Nucleus accumbens (tissue), 56 donors: Measurements from ENCODE around the gene EEFSEC.

ENCODE experiments used
- DNase-seq, 56 donors: peaks; one replicate each; lab custom pipeline; 2025; lab: John Stamatoyannopoulos, UW

EEFSEC gene

GRCh38 chr3:128429275-128429674 lies 276.0 kb downstream of the EEFSEC start:
- DNase-seq, result no peak

- DNase-seq, result no peak
Observed at GRCh38 chr3:128429751-128430150, 276.5 kb downstream of the EEFSEC start.

- DNase-seq, result no peak
Observed at GRCh38 chr3:128430301-128430700, 277.0 kb downstream of the EEFSEC start.

GRCh38 chr3:128430731-128431130 lies 277.4 kb downstream of the EEFSEC start:
- DNase-seq, result no peak

GRCh38 chr3:128431803-128432300 lies 278.6 kb downstream of the EEFSEC start:
- no peak for DNase-seq

- DNase-seq, result no peak
Observed at GRCh38 chr3:128432301-128432970, 279.2 kb downstream of the EEFSEC start.

GRCh38 chr3:128432971-128433836 lies 279.9 kb downstream of the EEFSEC start:
- peak in 3 of 56 donors; percentile 3 to 13 (median 9) for DNase-seq

GRCh38 chr3:128433837-128434165 lies 280.5 kb downstream of the EEFSEC start:
- DNase-seq, result no peak

- no peak for DNase-seq
Observed at GRCh38 chr3:128434524-128434923, 281.2 kb downstream of the EEFSEC start.

- no peak for DNase-seq
Observed at GRCh38 chr3:128435058-128435457, 281.8 kb downstream of the EEFSEC start.

- DNase-seq, result no peak
Observed at GRCh38 chr3:128435561-128435960, 282.3 kb downstream of the EEFSEC start.

GRCh38 chr3:128436214-128436613 lies 282.9 kb downstream of the EEFSEC start:
- DNase-seq, result no peak

- DNase-seq, result no peak
Observed at GRCh38 chr3:128438488-128439072, 285.3 kb downstream of the EEFSEC start.

- DNase-seq, result no peak
Observed at GRCh38 chr3:128439226-128439625, 285.9 kb downstream of the EEFSEC start.

GRCh38 chr3:128442070-128442469 lies 288.8 kb downstream of the EEFSEC start:
- no peak for DNase-seq

GRCh38 chr3:128442949-128443348 lies 289.7 kb downstream of the EEFSEC start:
- no peak for DNase-seq

GRCh38 chr3:128443771-128444170 lies 290.5 kb downstream of the EEFSEC start:
- no peak for DNase-seq

GRCh38 chr3:128445357-128445756 lies 292.1 kb downstream of the EEFSEC start:
- DNase-seq, result no peak

- DNase-seq, result no peak
Observed at GRCh38 chr3:128446821-128447220, 293.5 kb downstream of the EEFSEC start.

- no peak for DNase-seq
Observed at GRCh38 chr3:128447561-128448013, 294.3 kb downstream of the EEFSEC start.

- DNase-seq, result no peak
Observed at GRCh38 chr3:128448491-128448890, 295.2 kb downstream of the EEFSEC start.
